AG04450 (cell line): Measurements from ENCODE around the gene SVOP. TPM values are rescaled to one million over a fixed set of nuclear protein-coding genes. Genes with fewer than 3 reads are reported as not detected.
A peak's percentile ranks its signal among the peaks of the same experiment; 100 is the strongest.

Experiments
- CTCF ChIA-PET: fragments of 300-600, 350-600 bp; formaldehyde crosslinking; extraction: SDS; loops from one replicate; lab custom pipeline; 2022; ENCODE audit warnings: antibody characterized with exemption, inconsistent platforms; lab: Charles Lee
- POLR2A ChIA-PET: fragments of 350-600 bp; formaldehyde crosslinking; extraction: SDS; loops from one replicate; lab custom pipeline; 2021; ENCODE audit warnings: antibody characterized with exemption, inconsistent platforms; lab: Yijun Ruan, JAX
- DNase-seq: peaks from one replicate; pipeline ENCODE4 v3.0.0-alpha.2; 2011; ENCODE audit warnings: low read depth, low spot score
- H3K27ac ChIP-seq: one replicate; pipeline ENCODE4 v1.5.1; 2012; ENCODE audit warnings: low read depth, low read length, control low read depth
- H3K27me3 ChIP-seq: one replicate; pipeline ENCODE4 v1.6.0; 2012; ENCODE audit warnings: low read length; ENCODE audit not compliant: control insufficient read depth, insufficient read depth
- H3K4me3 ChIP-seq: 2 replicates; pipeline ENCODE4 v1.5.1; 2011; ENCODE audit warnings: mild to moderate bottlenecking, low read depth, low read length, control low read depth
- H3K9me3 ChIP-seq: 2 replicates; pipeline ENCODE4 v1.5.1; 2012; ENCODE audit warnings: low read length; ENCODE audit not compliant: control insufficient read depth, insufficient read depth
- polyA minus RNA-seq: library from RNA; depleted of rRNA, polyadenylated mRNA; stranded (reverse); fragments of >200 nt; gene quantifications from 2 replicates; pipeline ENCODE4 v1.2.3, GENCODE V29; 2011; rRNA and poly(A)+ RNA removed
- polyA plus RNA-seq: library from polyadenylated mRNA; depleted of rRNA; stranded (reverse); fragments of >200 nt; gene quantifications from 2 replicates; pipeline ENCODE4 v1.2.3, GENCODE V29; 2011; rRNA removed
- TF ChIP-seq, protein P1 (sequence below): IDR thresholded peaks from 2 replicates; pipeline ENCODE4 v1.5.1; 2011; ENCODE audit warnings: low read depth, low read length, control low read depth, inconsistent platforms

Gene SVOP, protein sequence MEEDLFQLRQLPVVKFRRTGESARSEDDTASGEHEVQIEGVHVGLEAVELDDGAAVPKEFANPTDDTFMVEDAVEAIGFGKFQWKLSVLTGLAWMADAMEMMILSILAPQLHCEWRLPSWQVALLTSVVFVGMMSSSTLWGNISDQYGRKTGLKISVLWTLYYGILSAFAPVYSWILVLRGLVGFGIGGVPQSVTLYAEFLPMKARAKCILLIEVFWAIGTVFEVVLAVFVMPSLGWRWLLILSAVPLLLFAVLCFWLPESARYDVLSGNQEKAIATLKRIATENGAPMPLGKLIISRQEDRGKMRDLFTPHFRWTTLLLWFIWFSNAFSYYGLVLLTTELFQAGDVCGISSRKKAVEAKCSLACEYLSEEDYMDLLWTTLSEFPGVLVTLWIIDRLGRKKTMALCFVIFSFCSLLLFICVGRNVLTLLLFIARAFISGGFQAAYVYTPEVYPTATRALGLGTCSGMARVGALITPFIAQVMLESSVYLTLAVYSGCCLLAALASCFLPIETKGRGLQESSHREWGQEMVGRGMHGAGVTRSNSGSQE
- polyA plus RNA-seq (not detected in 2 replicates), polyA minus RNA-seq (not detected in 2 replicates)

DNA sequence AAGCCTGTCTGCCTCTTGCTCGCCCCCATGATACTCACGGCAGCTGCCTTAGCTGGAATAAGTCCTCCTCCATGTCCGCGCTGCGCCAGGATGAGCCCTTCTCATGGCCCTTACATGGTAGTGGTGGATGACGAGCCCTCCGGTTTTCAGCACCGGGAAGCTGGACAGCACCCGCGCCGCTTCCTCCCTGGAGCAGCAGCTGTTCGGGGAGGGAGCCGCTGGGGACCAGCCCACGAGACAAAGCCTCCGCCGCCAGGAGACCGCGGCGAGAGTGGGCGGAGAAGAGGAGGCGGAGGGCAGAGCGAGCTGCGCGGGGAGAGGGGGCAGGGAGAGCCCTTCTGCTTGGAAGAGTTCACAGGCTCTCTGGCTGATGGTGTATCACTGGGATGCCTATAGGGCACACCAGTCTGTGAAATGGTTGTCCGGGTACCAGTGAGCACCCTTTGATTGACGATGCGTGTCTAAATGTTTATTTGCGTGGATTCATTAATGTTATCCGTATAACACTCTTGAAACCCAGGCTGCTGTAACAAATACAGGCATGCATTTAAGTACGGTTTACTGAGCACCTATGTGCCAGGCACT, at the start of gene SVOP:
TSS of gene SVOP (minus strand) at position 273 of the 585 bp plus-strand sequence. CDS start at position 73, 200 bp downstream.
- TF ChIP-seq, protein P1, sequence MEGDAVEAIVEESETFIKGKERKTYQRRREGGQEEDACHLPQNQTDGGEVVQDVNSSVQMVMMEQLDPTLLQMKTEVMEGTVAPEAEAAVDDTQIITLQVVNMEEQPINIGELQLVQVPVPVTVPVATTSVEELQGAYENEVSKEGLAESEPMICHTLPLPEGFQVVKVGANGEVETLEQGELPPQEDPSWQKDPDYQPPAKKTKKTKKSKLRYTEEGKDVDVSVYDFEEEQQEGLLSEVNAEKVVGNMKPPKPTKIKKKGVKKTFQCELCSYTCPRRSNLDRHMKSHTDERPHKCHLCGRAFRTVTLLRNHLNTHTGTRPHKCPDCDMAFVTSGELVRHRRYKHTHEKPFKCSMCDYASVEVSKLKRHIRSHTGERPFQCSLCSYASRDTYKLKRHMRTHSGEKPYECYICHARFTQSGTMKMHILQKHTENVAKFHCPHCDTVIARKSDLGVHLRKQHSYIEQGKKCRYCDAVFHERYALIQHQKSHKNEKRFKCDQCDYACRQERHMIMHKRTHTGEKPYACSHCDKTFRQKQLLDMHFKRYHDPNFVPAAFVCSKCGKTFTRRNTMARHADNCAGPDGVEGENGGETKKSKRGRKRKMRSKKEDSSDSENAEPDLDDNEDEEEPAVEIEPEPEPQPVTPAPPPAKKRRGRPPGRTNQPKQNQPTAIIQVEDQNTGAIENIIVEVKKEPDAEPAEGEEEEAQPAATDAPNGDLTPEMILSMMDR: no peak
- CTCF ChIA-PET: interaction anchor here (0.6 to 1.4 kb wide), 3 partner anchors 72 to 407 kb away, joined by 3 to 6 read pairs (median 3); no protein-coding TSS in a partner anchor
- Histone ChIP-seq H3K27ac (no peak within 1 kb of the TSS), H3K4me3 (peak within 1 kb of the TSS; percentile 25; the same call in 1 of the 2 replicates), H3K9me3 (no peaks in the 10 kb centered on the region), H3K27me3 (no peaks in the 10 kb centered on the region)
- POLR2A ChIA-PET: no interaction called here
- peak; percentile 47 for DNase-seq

DNA sequence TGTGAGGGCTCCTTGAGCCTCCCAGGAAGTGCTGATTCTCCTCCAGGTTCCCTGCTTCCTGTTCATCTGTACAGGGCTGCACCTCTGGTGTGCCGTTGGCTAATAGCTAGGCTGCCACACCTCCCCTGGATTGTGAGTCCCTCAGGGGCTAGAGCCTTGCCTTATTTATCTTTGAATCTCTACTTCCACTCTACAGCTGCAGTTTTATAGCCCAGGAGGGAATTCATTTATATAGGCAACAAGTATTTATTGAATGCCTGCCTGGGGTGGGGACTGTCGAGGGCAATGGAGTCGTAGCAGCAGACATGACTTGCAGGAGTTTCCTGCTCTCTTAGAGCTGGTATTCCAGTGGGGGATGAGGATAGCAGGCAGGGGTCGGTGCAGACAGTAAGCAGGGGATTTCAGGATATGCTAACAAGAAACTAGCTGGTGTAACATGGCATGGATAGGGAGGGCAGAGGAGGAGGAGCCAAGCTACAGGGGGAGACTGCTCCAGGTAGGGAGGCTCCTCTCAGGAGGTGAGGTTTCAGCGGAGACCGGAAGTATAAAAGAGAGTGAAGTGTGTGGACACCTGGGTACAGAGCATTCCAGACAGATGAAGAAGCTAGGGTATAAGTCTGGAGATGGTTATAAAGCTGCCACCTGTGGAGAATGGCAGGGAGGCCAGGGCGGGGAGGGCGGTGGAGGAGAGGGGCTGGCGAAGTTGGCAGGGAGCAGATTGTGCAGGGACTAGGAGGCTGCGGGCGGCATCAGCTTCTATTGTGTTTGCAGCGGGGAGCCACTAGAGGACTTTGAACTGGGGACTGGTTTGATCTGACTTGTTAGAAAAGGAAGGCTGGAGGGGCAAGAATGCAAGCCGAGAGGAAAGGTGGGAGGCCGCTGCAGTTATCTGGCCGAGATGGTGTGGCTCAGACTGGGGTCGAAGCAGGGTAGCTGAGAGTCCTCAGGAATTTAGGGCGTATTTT, 48.7 kb upstream of the SVOP start:
- no peaks in the 10 kb centered on the region for H3K9me3 ChIP-seq
- no peaks in the 10 kb centered on the region for H3K27me3 ChIP-seq
- DNase-seq: no peak
- H3K27ac ChIP-seq: no peak overlapping the region
- TF ChIP-seq, protein P1: no peak
- POLR2A ChIA-PET: no interaction called here
- no peak overlapping the region for H3K4me3 ChIP-seq
- CTCF ChIA-PET: interaction anchor here (1.8 kb wide), 1 partner anchor 42 kb away, joined by 4 read pairs; no protein-coding TSS in a partner anchor

DNA sequence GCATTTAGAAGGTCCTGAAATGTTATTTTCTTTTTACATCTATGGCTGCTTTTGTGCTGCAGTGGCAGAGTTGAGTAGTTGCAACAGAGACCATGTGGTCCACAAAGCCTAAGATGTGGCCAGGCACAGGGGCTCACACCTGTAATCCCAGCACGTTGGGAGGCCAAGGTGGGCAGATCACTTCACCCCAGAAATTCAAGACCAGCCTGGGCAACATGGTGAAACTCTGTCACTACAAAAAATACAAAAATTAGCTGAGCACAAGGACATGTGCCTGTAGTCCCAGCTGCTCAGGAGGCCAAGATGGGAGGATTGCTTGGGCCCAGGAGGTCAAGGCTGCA, 45.0 kb upstream of the SVOP start:
- POLR2A ChIA-PET: no interaction called here
- Histone ChIP-seq H3K4me3 (no peak overlapping the region), H3K9me3 (no peaks in the 10 kb centered on the region), H3K27ac (no peak overlapping the region), H3K27me3 (no peaks in the 10 kb centered on the region)
- no peak for DNase-seq
- TF ChIP-seq, protein P1: no peak
- CTCF ChIA-PET: no interaction called here

DNA sequence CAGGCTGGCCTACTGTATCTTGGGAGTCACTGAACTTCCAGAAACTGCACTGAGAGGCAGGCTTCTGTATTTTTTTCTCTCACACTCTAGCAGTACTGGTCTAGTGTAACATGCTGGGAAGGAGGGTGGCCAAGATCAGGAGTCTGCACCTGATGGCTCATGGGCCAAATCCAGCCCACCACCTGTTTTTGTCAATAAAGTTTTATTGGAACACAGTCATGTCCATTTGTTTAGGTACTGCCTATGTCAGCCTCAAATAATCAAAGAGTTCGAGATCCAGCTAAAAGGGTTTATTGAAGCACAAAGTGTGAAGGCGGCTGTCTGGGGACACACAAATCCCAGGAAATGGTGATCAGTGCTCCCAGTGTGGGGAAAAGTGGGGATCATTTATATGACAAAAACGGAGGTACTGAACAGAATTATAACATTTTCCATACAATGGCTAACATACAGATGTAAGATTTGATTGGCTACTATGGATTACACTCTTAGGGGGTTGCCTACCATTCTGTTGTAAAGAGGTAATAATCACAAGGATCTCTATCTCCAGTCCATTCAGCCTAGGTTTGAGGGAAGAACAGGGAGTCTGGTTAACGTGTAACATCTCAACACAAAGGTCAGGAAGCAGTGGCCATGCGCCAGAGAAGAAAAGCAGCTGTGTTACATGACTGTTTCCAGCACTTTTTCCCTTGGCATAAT, 44.4 kb upstream of the SVOP start:
- H3K9me3 ChIP-seq: no peaks in the 10 kb centered on the region
- DNase-seq: no peak
- CTCF ChIA-PET: no interaction called here
- no peaks in the 10 kb centered on the region for H3K27me3 ChIP-seq
- TF ChIP-seq, protein P1: no peak
- POLR2A ChIA-PET: no interaction called here
- H3K27ac ChIP-seq: no peak overlapping the region
- no peak overlapping the region for H3K4me3 ChIP-seq
